K562 (cell line): Measurements from ENCODE around the gene RAB1B.

Source experiments
- E4F1 ChIP-seq: fragments of 250-450 bp; sonication (Bioruptor Pico); IDR thresholded peaks from 2 replicates; pipeline ENCODE4 v1.5.0; 2021; ENCODE audit warnings: mild to moderate bottlenecking, borderline replicate concordance
- HCFC1 ChIP-seq: IDR thresholded peaks from 2 replicates; pipeline ENCODE4 v1.6.1; 2012; ENCODE audit warnings: low read depth, low read length, improper control_type of control experiment
- NFATC3 ChIP-seq: fragments of 450-650 bp; IDR thresholded peaks from 2 replicates; pipeline ENCODE4 v1.6.1; 2017; ENCODE audit warnings: mild to moderate bottlenecking
- NRF1 ChIP-seq, 2 experiments: fragments of 450-650 bp; IDR thresholded peaks in 1 of 2; conservative IDR thresholded peaks in 1 of 2; 2 replicates each; pipeline ENCODE4 v1.6.1; 2014; ENCODE audit warnings: mild to moderate bottlenecking in 2 of 2
- POLR2A ChIP-seq: fragments of 450-650 bp; conservative IDR thresholded peaks from 2 replicates; pipeline ENCODE4 v1.6.1; 2016
- POLR2AphosphoS5 ChIP-seq: IDR thresholded peaks from 2 replicates; pipeline ENCODE4 v1.6.1; 2011; ENCODE audit warnings: mild to moderate bottlenecking, low read depth, low read length, moderate library complexity; ENCODE audit not compliant: control insufficient read depth, insufficient read depth
- RREB1 ChIP-seq: fragments of 250-450 bp; sonication (Bioruptor Pico); IDR thresholded peaks from 2 replicates; pipeline ENCODE4 v1.4.0; 2020
- USF2 ChIP-seq: sonication (generic); formaldehyde crosslinking; IDR thresholded peaks from 2 replicates; pipeline ENCODE4 v1.5.0; 2020; ENCODE audit warnings: missing genetic modification reagents
- ZFX ChIP-seq: sonication (generic); formaldehyde crosslinking; IDR thresholded peaks from 2 replicates; pipeline ENCODE4 v1.8.0; 2022; ENCODE audit warnings: mild to moderate bottlenecking, missing genetic modification reagents, moderate library complexity

GRCh38 chr11:66294626-66295620 is 26.5 kb downstream of the RAB1B start:
- no peak for TF ChIP-seq NFATC3
- TF ChIP-seq USF2 (CRISPR knock-in tag): no peak
- no peak for TF ChIP-seq NRF1 (conservative IDR thresholded peaks at IDR 0.05 in 1 of 2, IDR thresholded peaks at IDR 0.05 in 1 of 2)
- no peak for TF ChIP-seq ZFX
- TF ChIP-seq HCFC1: no peak
- no peak for TF ChIP-seq POLR2AphosphoS5
- TF ChIP-seq POLR2A: no peak
- TF ChIP-seq RREB1: no peak
- TF ChIP-seq E4F1: no peak
